HG03097 (cell line): ENCODE data around the gene GPT2.

Experiments
- ATAC-seq: cut with Tn5 transposase; IDR thresholded peaks from one replicate; pipeline ENCODE4 v1.9.1; 2021; ENCODE audit not compliant: unreplicated experiment, low FRiP score

GPT2 gene

DNA sequence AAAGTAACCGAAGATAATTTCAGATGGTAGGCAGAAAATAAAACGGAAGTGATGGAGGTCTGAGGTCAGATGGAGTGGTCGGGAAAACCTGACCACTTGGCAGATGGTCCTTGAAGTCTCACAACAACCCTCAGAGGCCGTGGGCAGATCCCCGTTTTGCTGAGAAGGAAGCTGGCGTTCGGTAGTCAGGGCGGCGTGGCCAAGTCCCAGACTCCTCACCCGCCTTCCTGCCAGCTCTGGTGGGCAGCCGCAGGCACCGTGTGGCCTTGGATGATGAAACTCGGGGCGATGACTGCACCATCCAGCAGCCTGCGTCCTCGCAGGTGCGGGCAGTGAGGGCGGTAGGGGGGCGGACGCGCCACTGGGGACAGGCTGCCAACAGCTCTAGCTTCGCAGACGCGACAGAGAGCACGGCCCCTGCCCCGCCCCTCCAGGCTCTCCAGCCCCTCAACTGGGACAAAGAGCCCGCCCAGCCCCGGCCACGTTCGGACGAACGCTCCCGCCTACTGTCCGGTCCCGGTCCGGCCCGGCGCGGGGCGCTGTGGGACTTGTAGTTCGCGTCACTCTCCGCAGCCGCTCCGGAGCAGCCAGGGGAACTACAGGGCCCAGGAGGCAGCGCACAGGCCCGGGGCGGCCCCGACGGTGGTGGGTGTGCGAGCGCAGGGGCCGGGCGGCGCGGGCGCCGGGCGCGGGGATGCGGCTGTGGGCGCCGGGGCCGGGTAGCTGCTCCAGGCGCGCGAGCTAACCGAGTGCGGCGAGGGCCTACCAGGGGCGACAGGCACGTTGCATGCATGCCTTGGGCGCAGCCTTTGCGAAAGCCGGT is at the start of gene GPT2:
Gene GPT2 (plus strand): TSS at position 673 of the 823 bp plus-strand sequence. CDS start 354 bp downstream, outside the sequence.
- ATAC-seq, result peak; percentile 98

- ATAC-seq, result no peak
These were observed 47.3 kb upstream of the GPT2 start for GRCh38 chr16:46836534-46837530.

- ATAC-seq, result no peak
These were observed 44.1 kb upstream of the GPT2 start for GRCh38 chr16:46839986-46840443.

- no peak for ATAC-seq
These were observed 41.8 kb upstream of the GPT2 start for GRCh38 chr16:46842192-46842895.

DNA sequence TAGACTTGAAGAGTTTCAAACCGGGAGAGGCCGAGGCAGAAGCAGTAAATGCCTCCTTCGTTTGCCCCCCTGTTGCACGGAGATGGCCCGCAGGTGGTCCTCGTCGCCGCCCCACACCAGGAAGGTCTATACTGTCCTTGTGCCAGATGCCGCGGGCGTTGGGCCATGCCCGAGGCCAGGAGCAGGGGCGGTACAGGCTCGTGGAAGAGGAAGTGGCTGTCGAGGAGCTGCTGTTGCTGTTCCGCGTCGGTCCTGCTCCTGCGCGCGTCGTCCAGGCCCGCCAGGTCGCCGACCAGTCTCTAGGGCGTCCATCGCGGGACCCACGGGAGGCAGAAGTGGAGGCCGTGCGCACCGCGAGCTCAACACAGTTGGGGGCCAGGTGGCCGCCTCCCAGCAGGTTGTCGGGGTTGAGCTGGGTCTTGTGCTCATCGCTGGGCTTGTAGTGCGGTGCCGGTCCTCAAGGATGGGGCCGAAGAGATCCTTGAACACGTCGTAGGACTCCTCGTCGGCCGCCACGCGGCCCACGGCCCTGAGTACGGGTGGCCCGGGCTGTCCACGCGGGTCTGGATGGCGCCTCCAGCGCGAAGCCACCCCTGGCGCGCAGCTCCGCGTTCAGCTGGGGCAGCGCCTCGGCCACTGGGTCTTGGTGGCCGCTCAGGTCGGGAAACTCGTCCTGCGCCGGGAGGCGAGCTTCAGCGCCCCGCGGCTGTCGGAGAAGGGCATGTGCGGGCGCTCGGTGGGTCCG is 40.1 kb upstream of the GPT2 start:
- no peak for ATAC-seq

- ATAC-seq, result no peak
These were observed 39.4 kb upstream of the GPT2 start for GRCh38 chr16:46844771-46845170.

DNA sequence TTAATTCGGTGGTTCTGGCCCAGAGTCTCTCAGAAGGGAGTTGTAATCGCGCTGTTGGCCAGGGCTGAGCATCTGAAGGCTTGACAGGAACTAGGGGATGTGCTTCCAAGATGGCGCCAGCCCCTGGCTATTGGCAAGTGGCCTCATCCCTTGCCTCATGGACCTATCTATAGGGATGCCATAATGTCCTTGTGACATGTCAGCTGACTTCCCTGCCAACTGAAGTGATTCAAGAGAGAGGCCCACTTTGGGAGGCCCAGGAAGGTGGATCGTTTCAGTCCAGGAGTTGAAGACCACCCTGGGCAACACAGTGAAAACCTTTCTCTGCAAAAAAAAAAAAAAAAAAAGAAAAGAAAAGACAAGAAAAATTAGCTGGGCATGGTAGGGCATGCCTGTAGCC is 38.2 kb upstream of the GPT2 start:
- no peak for ATAC-seq

DNA sequence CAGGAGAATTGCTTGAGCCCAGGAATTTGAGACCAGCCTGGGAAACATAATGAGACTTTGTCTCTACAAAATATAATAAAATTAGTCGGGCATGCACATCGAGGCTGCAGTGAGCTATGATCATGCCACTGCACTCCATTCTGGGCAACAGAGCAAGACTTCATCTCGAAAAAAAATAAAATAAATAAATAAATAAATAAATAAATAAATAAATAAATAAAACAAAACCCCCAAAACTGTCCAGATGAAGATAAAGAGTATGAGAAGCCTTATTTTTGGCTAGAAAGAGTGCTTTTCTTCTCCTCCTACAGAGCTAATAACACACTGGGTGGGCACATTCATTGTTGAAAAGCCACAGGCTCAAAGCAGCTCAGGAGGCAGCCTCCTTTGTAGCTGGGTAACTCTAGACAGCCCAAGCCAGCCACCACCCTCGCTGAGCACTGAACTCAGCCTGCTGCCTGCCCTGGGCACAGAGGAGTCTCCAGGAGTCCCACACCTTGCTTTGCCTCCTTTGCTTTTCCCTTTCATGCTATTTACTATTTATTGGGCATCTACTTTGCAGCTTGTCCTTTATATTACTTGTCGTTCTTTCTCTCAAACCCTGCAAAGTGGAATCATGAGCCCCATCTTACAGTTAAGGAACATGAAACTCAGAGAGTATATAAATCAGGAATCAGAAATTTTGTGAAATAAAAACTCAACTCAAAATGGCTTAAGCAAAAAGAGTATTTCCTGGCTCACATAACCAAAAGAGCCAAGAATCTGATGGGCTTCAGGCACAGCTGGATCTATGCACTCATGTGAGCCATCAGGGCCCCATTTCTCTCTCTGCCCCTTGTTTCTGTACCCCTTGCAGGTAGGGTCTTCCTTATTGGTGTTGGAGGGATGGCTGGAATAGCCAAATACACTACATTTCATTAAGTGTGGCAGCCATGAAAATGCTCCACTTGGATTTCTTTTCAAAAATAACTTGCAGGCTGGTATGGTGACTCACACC is 35.1 kb upstream of the GPT2 start:
- no peak for ATAC-seq

GRCh38 chr16:46850619-46851555 is 33.3 kb upstream of the GPT2 start:
- ATAC-seq, result no peak

DNA sequence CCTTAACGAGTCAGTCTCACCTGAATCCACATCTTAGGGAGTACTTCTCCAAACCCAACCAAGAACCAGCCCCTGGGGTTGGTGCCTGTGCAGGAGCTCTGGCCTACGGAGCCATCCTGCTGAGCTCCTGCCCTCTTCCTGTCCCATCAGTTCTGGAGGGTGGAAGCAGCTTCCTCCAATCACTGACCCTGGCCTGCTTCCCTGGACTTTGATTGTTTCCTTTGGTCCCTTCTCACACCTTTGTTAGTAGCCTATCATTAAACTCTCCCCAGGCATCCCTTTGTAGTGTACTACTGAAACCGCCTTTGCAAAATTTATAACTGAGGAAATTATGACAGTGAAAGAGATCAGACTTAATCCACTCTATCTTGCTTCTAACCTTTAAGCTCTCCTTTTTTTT is 32.0 kb upstream of the GPT2 start:
- ATAC-seq, result no peak

GRCh38 chr16:46853713-46854443 is 30.3 kb upstream of the GPT2 start:
- ATAC-seq, result no peak

- no peak for ATAC-seq
These were observed 29.3 kb upstream of the GPT2 start for GRCh38 chr16:46854846-46855245.

GRCh38 chr16:46855389-46855788 is 28.8 kb upstream of the GPT2 start:
- no peak for ATAC-seq

- ATAC-seq, result no peak
These were observed 26.7 kb upstream of the GPT2 start for GRCh38 chr16:46857368-46857945.

DNA sequence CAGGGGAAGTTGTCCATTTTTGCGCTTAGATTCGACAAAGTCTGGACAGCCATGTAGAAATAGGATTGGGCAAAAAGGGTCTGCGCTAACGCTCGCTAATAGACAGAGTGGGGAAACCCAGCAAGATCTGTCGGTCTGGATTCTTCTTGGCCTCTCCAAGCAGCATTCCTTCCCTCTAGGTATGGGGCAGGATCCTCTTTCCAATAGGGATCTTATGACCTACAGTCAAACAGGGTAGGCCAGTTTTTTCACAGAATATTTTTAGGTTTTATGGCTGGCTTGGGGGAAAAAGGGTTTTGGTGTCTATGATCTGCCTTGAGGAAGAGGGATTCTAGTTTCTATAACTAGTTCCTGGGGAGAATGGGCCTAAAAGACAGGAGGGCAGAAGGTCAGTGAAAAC is 26.0 kb upstream of the GPT2 start:
- ATAC-seq, result no peak

- ATAC-seq, result no peak
These were observed 24.4 kb upstream of the GPT2 start for GRCh38 chr16:46859719-46860152.
